OCI-LY7 (cell line): ENCODE results near the gene LSR. TPM values are rescaled to one million over a fixed set of nuclear protein-coding genes. Genes with fewer than 3 reads are reported as not detected.

ENCODE experiments used
- BruUV-seq: library from RNA; stranded (reverse); fragments of 400-500 nt; replicated peaks from 2 replicates; lab custom pipeline; 2021; lab: Mats Ljungman, UMichigan
- CTCF ChIA-PET: fragments of 300-600 bp; sonication (Branson Sonifier 250); formaldehyde crosslinking; loops from one replicate; lab custom pipeline; 2022; ENCODE audit warnings: antibody characterized with exemption; ENCODE audit not compliant: unreplicated experiment; lab: Charles Lee
- POLR2A ChIA-PET: fragments of 300-600 bp; sonication (Branson Sonifier 250); formaldehyde crosslinking; loops from one replicate; lab custom pipeline; 2022; ENCODE audit warnings: antibody characterized with exemption; lab: Charles Lee
- DNase-seq: peaks from one replicate; pipeline ENCODE4 v3.0.0-alpha.2; 2015; ENCODE audit warnings: low spot score
- H2AFZ ChIP-seq: fragments of 200-600 bp; sonication (generic), shearing (Covaris generic); 2 replicates; pipeline ENCODE4 v1.6.1; 2014; ENCODE audit warnings: mild to moderate bottlenecking, antibody characterized with exemption, low read length, moderate library complexity
- H3K27ac ChIP-seq: fragments of 200-600 bp; sonication (generic); 2 replicates; pipeline ENCODE4 v1.5.1; 2014; ENCODE audit warnings: mixed run types, low read depth, mild to moderate bottlenecking, moderate library complexity, low read length, inconsistent platforms; ENCODE audit not compliant: poor library complexity, severe bottlenecking
- H3K36me3 ChIP-seq: fragments of 200-600 bp; sonication (generic); 2 replicates; pipeline ENCODE4 v1.6.1; 2014; ENCODE audit warnings: mild to moderate bottlenecking, antibody characterized with exemption, low read length, moderate library complexity, mixed read lengths; ENCODE audit not compliant: insufficient read depth
- H3K4me1 ChIP-seq: fragments of 200-600 bp; sonication (generic); 2 replicates; pipeline ENCODE4 v1.5.1; 2014; ENCODE audit warnings: mild to moderate bottlenecking, low read length; ENCODE audit not compliant: insufficient read depth, poor library complexity, severe bottlenecking
- H3K4me2 ChIP-seq: fragments of 200-600 bp; sonication (generic); 2 replicates; pipeline ENCODE4 v1.6.1; 2014; ENCODE audit warnings: mild to moderate bottlenecking, low read length
- H3K4me3 ChIP-seq: fragments of 200-600 bp; sonication (generic); 2 replicates; pipeline ENCODE4 v1.5.1; 2014; ENCODE audit warnings: mild to moderate bottlenecking, low read depth, low read length; ENCODE audit not compliant: poor library complexity, severe bottlenecking
- H3K79me2 ChIP-seq: fragments of 200-600 bp; sonication (generic); 2 replicates; pipeline ENCODE4 v1.6.1; 2016; ENCODE audit warnings: low read depth, mild to moderate bottlenecking, low read length, moderate library complexity, mixed read lengths; ENCODE audit not compliant: insufficient read depth
- H3K9me2 ChIP-seq: fragments of 200-600 bp; sonication (generic); 2 replicates; pipeline ENCODE4 v1.6.1; 2016; ENCODE audit warnings: mild to moderate bottlenecking, low read length, mixed read lengths; ENCODE audit not compliant: insufficient read depth
- H3K9me3 ChIP-seq: fragments of 200-600 bp; sonication (generic); 2 replicates; pipeline ENCODE4 v1.6.1; 2014; ENCODE audit warnings: mild to moderate bottlenecking, mixed run types, low read length, mixed read lengths
- H4K20me1 ChIP-seq: fragments of 200-600 bp; sonication (generic); 2 replicates; pipeline ENCODE4 v1.6.1; 2014; ENCODE audit warnings: mild to moderate bottlenecking, antibody characterized with exemption, low read length, moderate library complexity, mixed read lengths; ENCODE audit not compliant: insufficient read depth
- CTCF ChIP-seq: fragments of 200-600 bp; sonication (generic); conservative IDR thresholded peaks from 2 replicates; pipeline ENCODE4 v1.5.1; 2014; ENCODE audit warnings: mild to moderate bottlenecking, antibody characterized with exemption, low read length, moderate library complexity, mixed read lengths
- EZH2phosphoT487 ChIP-seq: fragments of 200-600 bp; sonication (generic); IDR thresholded peaks from 2 replicates; pipeline ENCODE4 v1.6.1; 2018; ENCODE audit warnings: low read depth, borderline replicate concordance, mild to moderate bottlenecking, mixed run types, antibody characterized with exemption, low read length, moderate library complexity, mixed read lengths
- intact Hi-C: fragments of 100-400 bp; cut with micrococcal nuclease; formaldehyde crosslinking; loops from one replicate; pipeline ENCODE4 v1.10.0; 2022; ENCODE audit not compliant: unreplicated experiment
- total RNA-seq, 2 experiments: library from RNA; depleted of rRNA in 1 of 2; stranded (reverse); fragments of >200 nt in 1 of 2; shearing (Covaris generic) in 1 of 2; gene quantifications; 2 replicates each; pipeline ENCODE4 v1.2.3, GENCODE V29; 2014 to 2022

Gene LSR
- total RNA-seq, 2 experiments from 2014 or later, result 15.0 to 33.6 TPM

GRCh38 chr19:35251456-35251855 lies 2.7 kb downstream of the LSR start:
- no TSS peak for BruUV-seq
- ChIA-PET CTCF (no interaction called here), POLR2A (interaction anchor here (1.4 kb wide), 1 partner anchor 44 kb away, joined by 4 read pairs; no protein-coding TSS in a partner anchor)
- peaks cover 20% of the 10 kb centered on the region for H3K4me1 ChIP-seq
- H2AFZ ChIP-seq, result no peak overlapping the region
- intact Hi-C loops, result no loop called here
- TF ChIP-seq CTCF, result no peak
- TF ChIP-seq EZH2phosphoT487, result no peak
- H3K9me2 ChIP-seq, result no peaks in the 10 kb centered on the region
- H3K79me2 ChIP-seq, result peaks cover 9% of the 10 kb centered on the region; the same call in 1 of the 2 replicates
- H3K27ac ChIP-seq, result no peak overlapping the region
- H3K36me3 ChIP-seq, result peaks cover 44% of the 10 kb centered on the region
- H3K9me3 ChIP-seq, result no peaks in the 10 kb centered on the region
- no peak for DNase-seq
- H3K4me3 ChIP-seq, result no peak overlapping the region
- no peaks in the 10 kb centered on the region for H4K20me1 ChIP-seq
- H3K4me2 ChIP-seq, result no peak overlapping the region

- no peak overlapping the region for H2AFZ ChIP-seq
- H3K9me2 ChIP-seq, result no peaks in the 10 kb centered on the region
- no peak overlapping the region for H3K27ac ChIP-seq
- no peak overlapping the region for H3K4me2 ChIP-seq
- H3K4me1 ChIP-seq, result peaks cover 12% of the 10 kb centered on the region
- peaks cover 44% of the 10 kb centered on the region for H3K36me3 ChIP-seq
- ChIA-PET CTCF (no interaction called here), POLR2A (interaction anchor here (0.6 kb wide), 1 partner anchor 263 kb away, joined by 3 read pairs; no protein-coding TSS in a partner anchor)
- no peak for TF ChIP-seq EZH2phosphoT487
- no peak for TF ChIP-seq CTCF
- no peaks in the 10 kb centered on the region for H3K9me3 ChIP-seq
- no TSS peak for BruUV-seq
- peaks cover 9% of the 10 kb centered on the region; the same call in 1 of the 2 replicates for H3K79me2 ChIP-seq
- no peak for DNase-seq
- H3K4me3 ChIP-seq, result no peak overlapping the region
- H4K20me1 ChIP-seq, result no peaks in the 10 kb centered on the region
- intact Hi-C loops, result no loop called here
These were observed 4.8 kb downstream of the LSR start for GRCh38 chr19:35253316-35254286.
